ENCODE measurements around the gene SLIT3.

GRCh38 chr5:169290895-169291294 is 10.0 kb downstream of the SLIT3 start:
- TF ChIP-seq POLR2A (IDR thresholded peaks at IDR 0.05; ENCODE audit: low read length) (no peak), GATA1 (IDR thresholded peaks at IDR 0.05; ENCODE audit: low read depth, low read length) (no peak)

Measured in erythroblast (primary cell).